GM19099 (cell line): Measurements from ENCODE around the gene FCRL6.

Experiments
- POLR2A ChIP-seq: IDR thresholded peaks from 3 replicates; pipeline ENCODE4 v1.6.1; 2011; ENCODE audit warnings: low read depth; ENCODE audit not compliant: insufficient read length; ENCODE audit errors: extremely low read depth

Gene FCRL6

GRCh38 chr1:159802111-159802510 is at the start of gene FCRL6:
FCRL6 (plus strand) TSS chr1:159802360; CDS start chr1:159802425, 65 bp downstream.
- TF ChIP-seq POLR2A: no peak

- TF ChIP-seq POLR2A: no peak
Measured at GRCh38 chr1:159753386-159753785, 48.8 kb upstream of the FCRL6 start.

- TF ChIP-seq POLR2A: no peak
Measured at GRCh38 chr1:159755451-159756007, 46.6 kb upstream of the FCRL6 start.

- TF ChIP-seq POLR2A: no peak
Measured at GRCh38 chr1:159756397-159756796, 45.8 kb upstream of the FCRL6 start.

GRCh38 chr1:159763686-159764085 is 38.5 kb upstream of the FCRL6 start:
- TF ChIP-seq POLR2A: no peak

- TF ChIP-seq POLR2A: no peak
Measured at GRCh38 chr1:159765806-159766205, 36.4 kb upstream of the FCRL6 start.

- TF ChIP-seq POLR2A: no peak
Measured at GRCh38 chr1:159771127-159771895, 30.8 kb upstream of the FCRL6 start.

GRCh38 chr1:159774465-159774864 is 27.7 kb upstream of the FCRL6 start:
- no peak for TF ChIP-seq POLR2A

GRCh38 chr1:159775716-159776115 is 26.4 kb upstream of the FCRL6 start:
- TF ChIP-seq POLR2A: no peak

- TF ChIP-seq POLR2A: no peak
Measured at GRCh38 chr1:159778266-159778665, 23.9 kb upstream of the FCRL6 start.

GRCh38 chr1:159779403-159779851 is 22.7 kb upstream of the FCRL6 start:
- TF ChIP-seq POLR2A: no peak

GRCh38 chr1:159780583-159781582 is 21.3 kb upstream of the FCRL6 start, which contains the start of gene DUSP23:
DUSP23 (plus strand) TSS chr1:159780962; CDS start chr1:159781101, 139 bp downstream.
- peak; percentile 53 for TF ChIP-seq POLR2A

- TF ChIP-seq POLR2A: no peak
Measured at GRCh38 chr1:159781992-159782391, 20.2 kb upstream of the FCRL6 start.

GRCh38 chr1:159783724-159784123 is 18.4 kb upstream of the FCRL6 start:
- no peak for TF ChIP-seq POLR2A

GRCh38 chr1:159786465-159786864 is 15.7 kb upstream of the FCRL6 start:
- TF ChIP-seq POLR2A: no peak
